Glomerular visceral epithelial cell (primary cell): Measurements from ENCODE around the gene RPRM.
"Not testable (repeated sequence)": the region's sequence is repeated elsewhere in the genome, so short reads cannot be mapped to it uniquely, and the experiment has no call there.

Experiments
- DNase-seq: peaks from one replicate; pipeline ENCODE4 v3.0.0-alpha.2; 2016; ENCODE audit errors: extremely low spot score

RPRM gene

DNA sequence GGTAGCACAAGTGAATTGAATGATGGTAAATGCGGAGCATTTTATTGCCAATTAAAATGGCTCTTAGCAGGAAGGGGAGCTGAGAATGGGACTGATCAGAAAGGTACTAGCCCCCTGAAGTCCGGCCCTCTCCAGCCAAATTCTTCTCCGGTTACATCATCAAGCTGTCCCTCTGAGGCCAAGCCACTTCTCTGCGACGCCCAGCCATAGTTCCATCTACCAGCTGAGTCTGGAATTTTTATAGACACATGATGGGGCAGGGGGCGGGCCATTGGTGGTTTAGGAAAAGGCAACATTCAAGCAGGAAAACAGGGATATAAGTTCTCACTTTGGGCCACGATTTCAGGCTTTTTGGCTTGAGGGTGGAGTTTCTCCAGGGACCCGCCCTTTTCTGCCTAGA lies 22.7 kb downstream of the RPRM start:
- DNase-seq = no peak

DNA sequence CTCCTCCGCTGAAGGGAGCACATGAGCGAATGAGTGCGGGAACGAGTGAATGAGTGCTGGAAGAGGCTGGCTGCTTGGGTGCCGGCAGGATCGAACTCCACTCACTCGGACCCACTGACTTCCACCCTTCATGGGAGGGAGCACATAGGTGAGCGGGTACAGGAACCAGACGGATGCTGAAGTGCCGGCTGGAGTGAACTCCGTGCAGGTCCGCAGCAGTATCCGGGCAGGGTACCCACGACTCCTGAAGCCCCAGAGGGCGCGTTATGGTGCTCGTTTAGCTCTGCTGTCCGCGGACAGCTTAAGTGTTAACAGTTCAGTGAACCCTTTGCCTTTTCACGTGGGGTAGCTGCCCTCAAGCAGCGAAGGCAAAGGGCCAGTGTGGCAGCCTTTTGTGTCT lies 23.2 kb downstream of the RPRM start:
- no peak for DNase-seq

DNA sequence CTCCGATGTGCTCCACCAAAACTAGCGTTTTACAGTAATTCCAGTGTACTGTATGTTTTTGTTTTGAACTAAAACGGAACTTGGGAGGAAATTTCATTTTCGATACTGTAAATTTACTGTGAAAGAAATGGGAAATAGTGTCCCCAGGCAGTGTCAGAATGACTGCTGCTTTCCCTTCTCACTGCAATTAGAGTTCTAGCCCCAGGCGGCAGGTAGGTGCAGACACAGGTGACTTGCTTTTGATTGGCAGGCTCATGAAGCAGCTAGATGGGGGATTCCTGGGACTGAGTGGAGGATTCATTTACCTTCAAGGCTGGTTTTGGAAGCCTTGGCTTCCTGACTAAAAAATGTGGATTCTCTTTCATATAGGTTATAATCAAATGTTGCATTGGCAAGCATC lies 27.0 kb downstream of the RPRM start:
- DNase-seq = no peak

GRCh38 chr2:153443106-153443505 lies 35.5 kb downstream of the RPRM start:
- no peak for DNase-seq

DNA sequence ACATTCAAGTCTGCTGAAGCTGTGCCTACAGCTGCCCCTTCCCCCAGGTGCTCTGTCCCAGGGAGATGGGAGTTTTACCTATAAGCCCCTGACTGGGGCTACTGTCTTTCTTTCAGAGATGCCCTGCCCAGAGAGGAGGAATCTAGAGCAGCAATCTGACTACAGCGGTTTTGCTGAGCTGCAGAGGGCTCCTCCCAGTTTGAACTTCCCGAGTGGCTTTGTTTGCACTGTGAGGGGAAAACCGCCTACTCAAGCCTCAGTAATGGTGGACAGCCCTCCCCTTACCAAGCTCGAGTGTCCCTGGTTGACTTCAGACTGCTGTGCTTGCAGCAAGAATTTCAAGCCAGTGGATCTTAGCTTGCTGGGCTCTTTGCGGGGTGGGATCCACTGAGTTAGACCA lies 35.9 kb downstream of the RPRM start:
- DNase-seq = not testable (repeated sequence)

- DNase-seq = not testable (repeated sequence)
These were observed 38.5 kb downstream of the RPRM start for GRCh38 chr2:153440090-153440489.

DNA sequence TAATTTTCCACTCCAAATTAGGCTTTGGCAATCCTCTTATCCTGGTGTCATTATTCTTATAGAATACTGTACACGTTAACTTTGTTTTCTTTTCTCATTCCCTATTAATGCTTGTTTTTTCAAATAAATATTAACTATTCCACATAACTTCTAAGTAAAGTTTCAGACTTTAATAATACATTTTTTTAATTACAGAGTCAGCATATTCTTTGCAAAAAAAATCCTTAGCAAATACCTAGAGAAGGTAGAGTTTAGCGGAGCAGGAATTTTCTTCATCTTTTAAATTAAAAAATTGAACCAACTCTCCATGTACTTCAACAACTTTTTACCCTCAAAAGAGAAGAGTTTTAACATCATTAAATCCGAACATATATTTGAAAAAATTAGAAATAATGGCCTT lies 45.2 kb downstream of the RPRM start:
- no peak for DNase-seq

- DNase-seq = no peak
These were observed 46.2 kb downstream of the RPRM start for GRCh38 chr2:153432381-153432780.

GRCh38 chr2:153431114-153431513 lies 47.4 kb downstream of the RPRM start:
- no peak for DNase-seq
